ENCODE measurements around the gene NME5. TPM values are rescaled to one million over a fixed set of nuclear protein-coding genes. Genes with fewer than 3 reads are reported as not detected.
"Not testable (repeated sequence)": the region's sequence is repeated elsewhere in the genome, so short reads cannot be mapped to it uniquely, and the experiment has no call there.

The NME5 gene
- total and polyA plus RNA-seq, 3 donors from 2014 or later = 22.4 to 129 (median 35.1) TPM

DNA sequence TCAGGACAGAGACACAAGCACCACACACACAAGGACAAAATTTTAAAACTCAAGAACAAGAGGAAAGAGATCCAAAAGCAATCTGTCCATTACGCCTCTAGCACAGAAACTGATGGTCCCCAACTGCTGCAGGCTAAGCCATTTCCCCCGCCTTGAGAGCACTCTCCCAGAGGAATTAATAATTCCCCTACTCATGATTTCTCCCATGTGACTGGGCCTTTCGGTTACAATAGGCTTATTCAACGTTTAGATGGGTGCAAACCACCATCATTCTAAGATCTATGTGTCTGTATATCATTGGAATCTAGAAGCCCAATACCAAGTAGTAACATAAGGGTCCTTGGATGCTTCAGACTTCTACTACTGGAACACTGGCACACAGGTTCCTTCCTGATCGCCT, 20.4 kb upstream of the NME5 start:
- no peak for DNase-seq
- Histone ChIP-seq H3K27ac (no peak overlapping the region), H3K4me3 (no peak overlapping the region), H3K4me1 (no peaks in the 10 kb centered on the region), H3K27me3 (no peaks in the 10 kb centered on the region), H3K36me3 (ENCODE audit: low read depth, missing control alignments) (no peaks in the 10 kb centered on the region), H3K9me3 (no peaks in the 10 kb centered on the region)
- no peak for TF ChIP-seq POLR2A (IDR thresholded peaks at IDR 0.05)
- TF ChIP-seq, protein P1, sequence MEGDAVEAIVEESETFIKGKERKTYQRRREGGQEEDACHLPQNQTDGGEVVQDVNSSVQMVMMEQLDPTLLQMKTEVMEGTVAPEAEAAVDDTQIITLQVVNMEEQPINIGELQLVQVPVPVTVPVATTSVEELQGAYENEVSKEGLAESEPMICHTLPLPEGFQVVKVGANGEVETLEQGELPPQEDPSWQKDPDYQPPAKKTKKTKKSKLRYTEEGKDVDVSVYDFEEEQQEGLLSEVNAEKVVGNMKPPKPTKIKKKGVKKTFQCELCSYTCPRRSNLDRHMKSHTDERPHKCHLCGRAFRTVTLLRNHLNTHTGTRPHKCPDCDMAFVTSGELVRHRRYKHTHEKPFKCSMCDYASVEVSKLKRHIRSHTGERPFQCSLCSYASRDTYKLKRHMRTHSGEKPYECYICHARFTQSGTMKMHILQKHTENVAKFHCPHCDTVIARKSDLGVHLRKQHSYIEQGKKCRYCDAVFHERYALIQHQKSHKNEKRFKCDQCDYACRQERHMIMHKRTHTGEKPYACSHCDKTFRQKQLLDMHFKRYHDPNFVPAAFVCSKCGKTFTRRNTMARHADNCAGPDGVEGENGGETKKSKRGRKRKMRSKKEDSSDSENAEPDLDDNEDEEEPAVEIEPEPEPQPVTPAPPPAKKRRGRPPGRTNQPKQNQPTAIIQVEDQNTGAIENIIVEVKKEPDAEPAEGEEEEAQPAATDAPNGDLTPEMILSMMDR (IDR thresholded peaks at IDR 0.05) = no peak
- WGBS, 2 donors = 84 to 96% methylated on average over 5 of the region's 5 CpGs
- intact Hi-C loops (cut with DNase I; ENCODE audit: low total_unique reads) = no loop called here

DNA sequence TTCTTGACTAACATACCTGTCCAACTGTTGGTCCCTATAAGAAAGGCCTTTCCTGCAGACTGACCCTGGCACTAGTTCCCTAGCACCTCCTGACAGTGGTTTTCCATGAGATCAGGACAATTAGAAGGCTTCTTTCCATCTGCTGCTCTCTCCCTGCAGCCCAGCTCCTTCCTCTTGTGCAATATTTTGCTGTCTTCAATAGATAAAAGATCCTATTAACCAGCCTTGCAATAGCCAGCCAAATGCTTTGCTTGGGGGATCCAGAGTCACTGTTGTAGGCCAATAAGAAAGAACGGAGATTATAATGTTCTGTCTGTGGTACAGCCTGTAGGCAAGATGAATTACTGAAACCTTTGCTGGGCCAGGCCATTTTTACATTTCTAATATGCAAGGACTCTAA, 18.4 kb upstream of the NME5 start:
- Histone ChIP-seq H3K27me3 (no peaks in the 10 kb centered on the region), H3K27ac (no peak overlapping the region), H3K4me3 (no peak overlapping the region), H3K9me3 (no peaks in the 10 kb centered on the region), H3K36me3 (ENCODE audit: low read depth, missing control alignments) (no peaks in the 10 kb centered on the region), H3K4me1 (no peaks in the 10 kb centered on the region)
- WGBS, 2 donors = 79 to 91% methylated on average over 1 of the region's 1 CpG
- intact Hi-C loops (cut with DNase I; ENCODE audit: low total_unique reads) = no loop called here
- TF ChIP-seq, protein P1 (IDR thresholded peaks at IDR 0.05) = no peak
- TF ChIP-seq POLR2A (IDR thresholded peaks at IDR 0.05) = no peak
- no peak for DNase-seq

- H3K27ac ChIP-seq; H3K4me3 ChIP-seq; H3K4me1 ChIP-seq; H3K27me3 ChIP-seq; intact Hi-C loops (cut with DNase I; ENCODE audit: low total_unique reads); DNase-seq; H3K9me3 ChIP-seq; H3K36me3 ChIP-seq (ENCODE audit: low read depth, missing control alignments): not testable (repeated sequence)
- 98% methylated on average over 9 of the region's 9 CpGs for WGBS, 2 donors
Observed at GRCh38 chr5:138155977-138156376, 16.7 kb upstream of the NME5 start.

GRCh38 chr5:138149530-138149929, 10.3 kb upstream of the NME5 start:
- Histone ChIP-seq H3K9me3 (no peaks in the 10 kb centered on the region), H3K27me3 (no peaks in the 10 kb centered on the region), H3K4me1 (no peaks in the 10 kb centered on the region), H3K27ac (no peak overlapping the region), H3K4me3 (no peak overlapping the region), H3K36me3 (ENCODE audit: low read depth, missing control alignments) (no peaks in the 10 kb centered on the region)
- no peak for DNase-seq
- intact Hi-C loops (cut with DNase I; ENCODE audit: low total_unique reads) = no loop called here
- WGBS, 2 donors = 55 to 57% methylated on average over 3 of the region's 3 CpGs
- no peak for TF ChIP-seq POLR2A (IDR thresholded peaks at IDR 0.05)
- TF ChIP-seq, protein P1 (IDR thresholded peaks at IDR 0.05) = no peak

- no peaks in the 10 kb centered on the region for H3K9me3 ChIP-seq
- no peak overlapping the region for H3K4me3 ChIP-seq
- H3K27me3 ChIP-seq = no peaks in the 10 kb centered on the region
- intact Hi-C loops (cut with DNase I; ENCODE audit: low total_unique reads) = no loop called here
- H3K36me3 ChIP-seq (ENCODE audit: low read depth, missing control alignments) = no peaks in the 10 kb centered on the region
- H3K27ac ChIP-seq = no peak overlapping the region
- H3K4me1 ChIP-seq = no peaks in the 10 kb centered on the region
- TF ChIP-seq POLR2A (IDR thresholded peaks at IDR 0.05) = no peak
- TF ChIP-seq, protein P1 (IDR thresholded peaks at IDR 0.05) = no peak
- no peak for DNase-seq
- WGBS, 2 donors = 56 to 60% methylated on average over 1 of the region's 1 CpG
Observed at GRCh38 chr5:138148811-138149210, 9.6 kb upstream of the NME5 start.

DNA sequence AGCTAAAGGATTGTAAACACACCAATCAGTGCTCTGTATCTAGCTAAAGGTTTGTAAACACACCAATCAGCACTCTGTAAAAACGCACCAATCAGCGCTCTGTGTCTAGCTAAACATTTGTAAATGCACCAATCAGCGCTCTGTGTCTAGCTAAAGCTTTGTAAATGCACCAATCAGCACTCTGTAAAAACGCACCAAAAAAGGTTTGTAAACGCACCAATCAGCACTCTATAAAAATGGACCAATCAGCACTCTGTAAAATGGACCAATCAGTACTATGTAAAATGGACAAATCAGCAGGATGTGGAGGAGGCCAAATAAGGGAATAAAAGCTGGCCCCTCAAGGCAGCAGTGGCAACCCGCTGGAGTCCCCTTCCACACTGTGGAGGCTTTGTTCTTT, 4.3 kb upstream of the NME5 start:
- H3K4me3 ChIP-seq; H3K27ac ChIP-seq; H3K36me3 ChIP-seq (ENCODE audit: low read depth, missing control alignments); intact Hi-C loops (cut with DNase I; ENCODE audit: low total_unique reads); H3K27me3 ChIP-seq; H3K4me1 ChIP-seq; H3K9me3 ChIP-seq: not testable (repeated sequence)
- DNase-seq = peak; percentile 21
- 83 to 90% methylated on average over 6 of the region's 6 CpGs for WGBS, 2 donors

All from testis (tissue), 3 donors.